OCI-M2 (cell line): ENCODE measurements around the gene PVR.
"Not testable (repeated sequence)": the region's sequence is repeated elsewhere in the genome, so short reads cannot be mapped to it uniquely, and the experiment has no call there.

Experiments
- DNase-seq: peaks from one replicate; lab custom pipeline; 2025; ENCODE audit not compliant: unreplicated experiment; lab: John Stamatoyannopoulos, UW

The PVR gene

GRCh38 chr19:44617110-44617880 lies 26.4 kb upstream of the PVR start:
- DNase-seq: no peak

GRCh38 chr19:44618640-44619357 lies 24.9 kb upstream of the PVR start:
- no peak for DNase-seq

- no peak for DNase-seq
These were observed 23.0 kb upstream of the PVR start for GRCh38 chr19:44620667-44621066.

GRCh38 chr19:44621367-44621766 lies 22.3 kb upstream of the PVR start:
- no peak for DNase-seq

- DNase-seq: no peak
These were observed 20.6 kb upstream of the PVR start for GRCh38 chr19:44623080-44623479.

- DNase-seq: no peak
These were observed 20.1 kb upstream of the PVR start for GRCh38 chr19:44623626-44624025.

- DNase-seq: no peak
These were observed 18.8 kb upstream of the PVR start for GRCh38 chr19:44624840-44625354.

- not testable (repeated sequence) for DNase-seq
These were observed 18.1 kb upstream of the PVR start for GRCh38 chr19:44625637-44626036.

- DNase-seq: no peak
These were observed 17.6 kb upstream of the PVR start for GRCh38 chr19:44626048-44626624.

- DNase-seq: no peak
These were observed 16.1 kb upstream of the PVR start for GRCh38 chr19:44627631-44628030.

- DNase-seq: no peak
These were observed 14.9 kb upstream of the PVR start for GRCh38 chr19:44628793-44629192.

- not testable (repeated sequence) for DNase-seq
These were observed 12.1 kb upstream of the PVR start for GRCh38 chr19:44631611-44632010.

GRCh38 chr19:44634058-44634457 lies 9.7 kb upstream of the PVR start:
- not testable (repeated sequence) for DNase-seq

- no peak for DNase-seq
These were observed 8.9 kb upstream of the PVR start for GRCh38 chr19:44634785-44635184.

GRCh38 chr19:44635581-44636438 lies 7.9 kb upstream of the PVR start:
- no peak for DNase-seq

- DNase-seq: no peak
These were observed 7.0 kb upstream of the PVR start for GRCh38 chr19:44636439-44637389.

GRCh38 chr19:44637390-44637764 lies 6.3 kb upstream of the PVR start:
- DNase-seq: no peak

- no peak for DNase-seq
These were observed 3.2 kb upstream of the PVR start for GRCh38 chr19:44640518-44640917.

- no peak for DNase-seq
These were observed 2.0 kb upstream of the PVR start for GRCh38 chr19:44641501-44642265.
